Measurements from ENCODE around the gene MTX2. TPM values are rescaled to one million over a fixed set of nuclear protein-coding genes. Genes with fewer than 3 reads are reported as not detected.

Gene MTX2
- polyA plus RNA-seq, 1 experiment: 47.4 TPM

DNA sequence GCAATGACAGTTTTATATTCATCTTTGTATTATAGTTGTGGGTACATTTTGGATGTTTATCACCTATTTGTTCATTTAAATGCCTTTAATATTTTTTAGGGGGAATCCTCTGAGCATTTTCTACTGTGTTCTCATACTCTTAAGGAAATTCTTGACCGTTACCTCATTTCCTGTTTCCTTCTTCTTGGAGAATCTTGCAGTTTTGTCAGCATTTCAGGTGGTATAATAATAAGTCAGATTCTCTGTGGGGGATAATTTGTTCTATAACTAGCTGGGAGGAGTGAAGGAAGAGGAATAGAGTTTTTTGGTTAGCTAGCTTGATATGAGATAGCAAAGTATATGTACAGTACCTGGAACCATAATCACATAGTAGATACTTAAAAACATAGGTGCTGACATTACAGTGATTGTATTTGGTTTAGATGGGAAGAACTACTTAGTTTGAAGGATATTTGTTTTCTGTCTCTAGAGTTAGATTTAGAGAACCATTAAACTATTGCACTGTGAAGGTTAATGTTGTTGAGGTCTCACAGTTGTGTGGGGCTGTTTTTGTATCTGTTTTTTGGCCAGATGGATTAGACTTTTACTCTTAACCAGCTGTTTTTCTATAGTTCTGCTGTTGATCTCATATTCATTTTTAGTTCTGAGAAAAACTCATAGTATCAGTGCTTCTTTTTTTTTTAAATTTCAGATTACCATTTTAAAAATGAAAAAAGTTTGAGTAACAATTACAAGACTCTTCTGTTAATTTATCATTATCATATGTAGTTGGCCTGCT, 14.2 kb downstream of the MTX2 start:
- no peaks in the 10 kb centered on the region for H3K9me3 ChIP-seq (ENCODE audit: control insufficient read depth, insufficient read depth, low read length)
- no peak overlapping the region for H3K4me3 ChIP-seq (ENCODE audit: low read depth, low read length)
- DNase-seq (ENCODE audit: low read depth, low spot score): no peak
- POLR2A ChIA-PET: no interaction called here
- TF ChIP-seq, protein P1, sequence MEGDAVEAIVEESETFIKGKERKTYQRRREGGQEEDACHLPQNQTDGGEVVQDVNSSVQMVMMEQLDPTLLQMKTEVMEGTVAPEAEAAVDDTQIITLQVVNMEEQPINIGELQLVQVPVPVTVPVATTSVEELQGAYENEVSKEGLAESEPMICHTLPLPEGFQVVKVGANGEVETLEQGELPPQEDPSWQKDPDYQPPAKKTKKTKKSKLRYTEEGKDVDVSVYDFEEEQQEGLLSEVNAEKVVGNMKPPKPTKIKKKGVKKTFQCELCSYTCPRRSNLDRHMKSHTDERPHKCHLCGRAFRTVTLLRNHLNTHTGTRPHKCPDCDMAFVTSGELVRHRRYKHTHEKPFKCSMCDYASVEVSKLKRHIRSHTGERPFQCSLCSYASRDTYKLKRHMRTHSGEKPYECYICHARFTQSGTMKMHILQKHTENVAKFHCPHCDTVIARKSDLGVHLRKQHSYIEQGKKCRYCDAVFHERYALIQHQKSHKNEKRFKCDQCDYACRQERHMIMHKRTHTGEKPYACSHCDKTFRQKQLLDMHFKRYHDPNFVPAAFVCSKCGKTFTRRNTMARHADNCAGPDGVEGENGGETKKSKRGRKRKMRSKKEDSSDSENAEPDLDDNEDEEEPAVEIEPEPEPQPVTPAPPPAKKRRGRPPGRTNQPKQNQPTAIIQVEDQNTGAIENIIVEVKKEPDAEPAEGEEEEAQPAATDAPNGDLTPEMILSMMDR (IDR thresholded peaks at IDR 0.05; ENCODE audit: low read depth, low read length): no peak
- CTCF ChIA-PET: no interaction called here
- no peak overlapping the region for H3K27ac ChIP-seq (ENCODE audit: low read depth, low read length)
- H3K27me3 ChIP-seq (ENCODE audit: control insufficient read depth, insufficient read depth, low read length): no peaks in the 10 kb centered on the region

DNA sequence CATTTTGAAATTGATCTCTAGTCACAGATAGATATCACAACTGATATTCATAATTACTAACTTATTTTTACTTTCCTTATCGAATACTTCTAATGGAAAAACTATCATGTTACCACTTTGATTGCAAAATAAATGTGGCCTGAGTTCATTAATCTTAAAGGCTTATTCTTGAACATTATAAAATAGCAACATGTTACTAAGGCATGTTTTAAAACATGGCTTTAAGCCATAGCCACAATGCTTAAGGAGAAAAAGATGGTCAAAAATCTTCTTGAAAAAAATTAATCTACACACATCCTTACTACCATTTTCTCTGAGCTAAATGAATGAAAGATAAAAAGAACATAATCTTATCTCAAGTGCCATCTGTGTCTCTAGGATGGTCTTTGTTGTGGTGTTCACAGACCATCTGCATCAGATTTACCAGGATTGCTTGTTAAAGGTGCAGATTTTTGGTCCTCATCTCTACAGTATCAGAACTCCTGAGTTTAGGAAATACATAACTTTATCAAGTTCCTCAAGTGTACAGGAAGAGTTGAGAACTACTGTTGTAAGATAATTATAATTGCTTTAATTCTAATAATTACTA, 15.3 kb downstream of the MTX2 start:
- POLR2A ChIA-PET: no interaction called here
- H3K27ac ChIP-seq (ENCODE audit: low read depth, low read length): no peak overlapping the region
- no peaks in the 10 kb centered on the region for H3K9me3 ChIP-seq (ENCODE audit: control insufficient read depth, insufficient read depth, low read length)
- CTCF ChIA-PET: interaction anchor here (0.7 to 1.6 kb wide), 4 partner anchors 14 to 270 kb away, joined by 3 to 6 read pairs (median 4); no protein-coding TSS in a partner anchor
- H3K27me3 ChIP-seq (ENCODE audit: control insufficient read depth, insufficient read depth, low read length): no peaks in the 10 kb centered on the region
- TF ChIP-seq, protein P1 (IDR thresholded peaks at IDR 0.05; ENCODE audit: low read depth, low read length): no peak
- no peak for DNase-seq (ENCODE audit: low read depth, low spot score)
- no peak overlapping the region for H3K4me3 ChIP-seq (ENCODE audit: low read depth, low read length)

DNA sequence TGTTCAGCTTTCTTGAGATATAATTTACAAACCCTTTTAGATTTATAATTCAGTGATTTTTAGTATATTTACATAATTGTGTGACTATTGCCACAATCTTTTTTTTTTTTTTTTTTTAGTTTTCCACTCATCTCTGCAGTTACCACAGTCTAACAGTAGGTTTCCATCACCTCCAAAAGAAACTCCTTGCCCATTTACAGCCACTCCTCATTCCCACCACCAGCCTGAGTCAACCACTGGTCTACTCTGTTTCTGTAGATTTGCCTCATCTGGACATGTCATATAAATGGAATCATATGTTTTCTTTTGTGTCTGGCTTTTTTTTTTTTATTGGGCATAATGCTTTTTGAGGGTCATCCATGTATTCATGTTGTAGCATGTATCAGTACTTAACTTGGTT, 16.1 kb downstream of the MTX2 start:
- ChIA-PET CTCF (interaction anchor here (0.7 to 1.6 kb wide), 4 partner anchors 13 to 269 kb away, joined by 3 to 6 read pairs (median 4); no protein-coding TSS in a partner anchor), POLR2A (no interaction called here)
- no peaks in the 10 kb centered on the region for H3K27me3 ChIP-seq (ENCODE audit: control insufficient read depth, insufficient read depth, low read length)
- no peaks in the 10 kb centered on the region for H3K9me3 ChIP-seq (ENCODE audit: control insufficient read depth, insufficient read depth, low read length)
- DNase-seq (ENCODE audit: low read depth, low spot score): no peak
- TF ChIP-seq, protein P1 (IDR thresholded peaks at IDR 0.05; ENCODE audit: low read depth, low read length): no peak
- no peak overlapping the region for H3K4me3 ChIP-seq (ENCODE audit: low read depth, low read length)
- no peak overlapping the region for H3K27ac ChIP-seq (ENCODE audit: low read depth, low read length)

DNA sequence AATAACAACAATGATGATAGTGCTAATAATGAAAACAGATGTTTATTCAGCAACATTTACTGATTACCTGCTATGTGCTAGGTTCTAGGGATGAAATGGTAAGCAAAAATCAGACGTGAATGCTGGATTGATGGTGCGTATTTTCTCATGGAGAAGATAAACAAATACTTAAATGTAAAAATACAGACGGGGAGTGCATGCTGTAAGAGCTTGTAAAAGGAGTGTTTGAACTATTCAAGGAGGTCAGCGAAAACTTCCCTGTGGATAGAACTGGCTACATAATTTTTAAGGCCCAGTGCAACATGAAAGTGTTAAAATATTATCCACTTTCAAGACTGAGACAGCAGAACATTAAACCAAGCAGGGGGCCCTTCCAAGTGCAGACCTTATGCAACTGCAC, 22.1 kb downstream of the MTX2 start:
- Histone ChIP-seq H3K4me3 (ENCODE audit: low read depth, low read length) (no peak overlapping the region), H3K27me3 (ENCODE audit: control insufficient read depth, insufficient read depth, low read length) (no peaks in the 10 kb centered on the region), H3K9me3 (ENCODE audit: control insufficient read depth, insufficient read depth, low read length) (no peaks in the 10 kb centered on the region), H3K27ac (ENCODE audit: low read depth, low read length) (no peak overlapping the region)
- TF ChIP-seq, protein P1 (IDR thresholded peaks at IDR 0.05; ENCODE audit: low read depth, low read length): no peak
- no peak for DNase-seq (ENCODE audit: low read depth, low spot score)
- CTCF ChIA-PET: no interaction called here
- POLR2A ChIA-PET: no interaction called here

DNA sequence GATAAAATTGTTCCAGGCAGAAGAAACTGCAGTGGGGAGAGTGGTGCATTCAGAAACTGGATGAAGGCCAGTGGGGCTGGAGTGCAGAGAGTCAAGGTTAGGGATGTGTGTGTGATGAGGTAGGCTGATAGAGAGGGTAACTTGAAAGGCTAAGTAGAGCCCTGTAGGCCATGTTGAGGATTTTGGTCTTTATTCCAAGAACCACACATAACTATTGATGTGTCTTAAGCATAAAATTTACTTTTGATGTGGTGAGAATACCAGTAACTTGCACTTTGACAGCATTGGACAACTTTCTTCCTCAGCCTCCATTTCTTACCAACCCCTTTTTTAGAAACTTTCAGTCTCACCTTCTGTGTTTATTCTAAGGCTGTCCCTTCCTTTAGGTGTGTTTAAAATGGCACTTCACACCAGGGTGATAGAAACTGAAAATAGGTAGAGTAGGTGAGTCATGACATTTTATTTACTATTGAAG, 22.6 kb downstream of the MTX2 start:
- CTCF ChIA-PET: interaction anchor here (1.2 kb wide), 1 partner anchor 263 kb away, joined by 3 read pairs; no protein-coding TSS in a partner anchor
- Histone ChIP-seq H3K27me3 (ENCODE audit: control insufficient read depth, insufficient read depth, low read length) (no peaks in the 10 kb centered on the region), H3K4me3 (ENCODE audit: low read depth, low read length) (no peak overlapping the region), H3K27ac (ENCODE audit: low read depth, low read length) (no peak overlapping the region), H3K9me3 (ENCODE audit: control insufficient read depth, insufficient read depth, low read length) (no peaks in the 10 kb centered on the region)
- no peak for DNase-seq (ENCODE audit: low read depth, low spot score)
- TF ChIP-seq, protein P1 (IDR thresholded peaks at IDR 0.05; ENCODE audit: low read depth, low read length): no peak
- POLR2A ChIA-PET: no interaction called here
